Measurements from ENCODE around the gene TGFBR3. TPM values are rescaled to one million over a fixed set of nuclear protein-coding genes. Genes with fewer than 3 reads are reported as not detected.

The TGFBR3 gene
- total RNA-seq, 1 donor, result 32.2 TPM

GRCh38 chr1:91796390-91796654, 89.6 kb downstream of the TGFBR3 start:
- H3K27me3 ChIP-seq (ENCODE audit: insufficient read depth, low read length), result no peaks in the 10 kb centered on the region
- DNase-seq (ENCODE audit: insufficient read length, low spot score, missing footprints), result no peak
- H3K4me1 ChIP-seq (ENCODE audit: insufficient read depth, low read length), result peaks cover 19% of the 10 kb centered on the region
- H3K4me2 ChIP-seq (ENCODE audit: insufficient read depth, low read length), result no peak overlapping the region
- H3K9me3 ChIP-seq (ENCODE audit: low read depth, low read length), result no peaks in the 10 kb centered on the region
- no peak overlapping the region for H3K4me3 ChIP-seq (ENCODE audit: insufficient read depth, low read length)
- H3K79me2 ChIP-seq (ENCODE audit: insufficient read depth, low read length), result no peaks in the 10 kb centered on the region
- H4K20me1 ChIP-seq (ENCODE audit: insufficient read depth, low read length), result no peaks in the 10 kb centered on the region
- H2AFZ ChIP-seq (ENCODE audit: low read length), result no peak overlapping the region
- no peak for TF ChIP-seq CTCF (IDR thresholded peaks at IDR 0.05; ENCODE audit: extremely low read depth, low read depth, low read length)
- no peaks in the 10 kb centered on the region for H3K36me3 ChIP-seq (ENCODE audit: insufficient read depth, low read length)
- peak overlapping the region; percentile 61 for H3K27ac ChIP-seq (ENCODE audit: low read depth, low read length)

GRCh38 chr1:91795591-91796389, 90.2 kb downstream of the TGFBR3 start:
- no peaks in the 10 kb centered on the region for H3K9me3 ChIP-seq (ENCODE audit: low read depth, low read length)
- peaks cover 19% of the 10 kb centered on the region for H3K4me1 ChIP-seq (ENCODE audit: insufficient read depth, low read length)
- no peaks in the 10 kb centered on the region for H3K36me3 ChIP-seq (ENCODE audit: insufficient read depth, low read length)
- H3K4me3 ChIP-seq (ENCODE audit: insufficient read depth, low read length), result peak overlapping the region; percentile 6
- H3K79me2 ChIP-seq (ENCODE audit: insufficient read depth, low read length), result no peaks in the 10 kb centered on the region
- no peaks in the 10 kb centered on the region for H4K20me1 ChIP-seq (ENCODE audit: insufficient read depth, low read length)
- H3K4me2 ChIP-seq (ENCODE audit: insufficient read depth, low read length), result peak overlapping the region; percentile 68
- no peak overlapping the region for H2AFZ ChIP-seq (ENCODE audit: low read length)
- H3K27me3 ChIP-seq (ENCODE audit: insufficient read depth, low read length), result no peaks in the 10 kb centered on the region
- H3K27ac ChIP-seq (ENCODE audit: low read depth, low read length), result peak overlapping the region; percentile 61
- DNase-seq (ENCODE audit: insufficient read length, low spot score, missing footprints), result no peak
- TF ChIP-seq CTCF (IDR thresholded peaks at IDR 0.05; ENCODE audit: extremely low read depth, low read depth, low read length), result no peak

- TF ChIP-seq CTCF (IDR thresholded peaks at IDR 0.05; ENCODE audit: extremely low read depth, low read depth, low read length), result no peak
- no peak overlapping the region for H3K4me2 ChIP-seq (ENCODE audit: insufficient read depth, low read length)
- H3K4me3 ChIP-seq (ENCODE audit: insufficient read depth, low read length), result no peak overlapping the region
- H3K4me1 ChIP-seq (ENCODE audit: insufficient read depth, low read length), result peaks cover 19% of the 10 kb centered on the region
- no peaks in the 10 kb centered on the region for H3K79me2 ChIP-seq (ENCODE audit: insufficient read depth, low read length)
- no peak for DNase-seq (ENCODE audit: insufficient read length, low spot score, missing footprints)
- no peaks in the 10 kb centered on the region for H3K36me3 ChIP-seq (ENCODE audit: insufficient read depth, low read length)
- H3K9me3 ChIP-seq (ENCODE audit: low read depth, low read length), result no peaks in the 10 kb centered on the region
- H4K20me1 ChIP-seq (ENCODE audit: insufficient read depth, low read length), result no peaks in the 10 kb centered on the region
- no peaks in the 10 kb centered on the region for H3K27me3 ChIP-seq (ENCODE audit: insufficient read depth, low read length)
- H2AFZ ChIP-seq (ENCODE audit: low read length), result no peak overlapping the region
- H3K27ac ChIP-seq (ENCODE audit: low read depth, low read length), result no peak overlapping the region
These were observed 92.1 kb downstream of the TGFBR3 start for GRCh38 chr1:91793877-91794276.

- no peak overlapping the region for H3K27ac ChIP-seq (ENCODE audit: low read depth, low read length)
These were observed 92.8 kb downstream of the TGFBR3 start for GRCh38 chr1:91793189-91793588.

More at GRCh38 chr1:91793189-91793588, 92.8 kb downstream of the TGFBR3 start:
- H3K4me3 ChIP-seq (ENCODE audit: insufficient read depth, low read length), result no peak overlapping the region
- H3K4me2 ChIP-seq (ENCODE audit: insufficient read depth, low read length), result no peak overlapping the region
- no peak for TF ChIP-seq CTCF (IDR thresholded peaks at IDR 0.05; ENCODE audit: extremely low read depth, low read depth, low read length)
- no peaks in the 10 kb centered on the region for H3K36me3 ChIP-seq (ENCODE audit: insufficient read depth, low read length)
- H4K20me1 ChIP-seq (ENCODE audit: insufficient read depth, low read length), result no peaks in the 10 kb centered on the region
- no peak for DNase-seq (ENCODE audit: insufficient read length, low spot score, missing footprints)
- H3K79me2 ChIP-seq (ENCODE audit: insufficient read depth, low read length), result no peaks in the 10 kb centered on the region
- H3K4me1 ChIP-seq (ENCODE audit: insufficient read depth, low read length), result peaks cover 19% of the 10 kb centered on the region
- no peaks in the 10 kb centered on the region for H3K27me3 ChIP-seq (ENCODE audit: insufficient read depth, low read length)
- no peaks in the 10 kb centered on the region for H3K9me3 ChIP-seq (ENCODE audit: low read depth, low read length)
- no peak overlapping the region for H2AFZ ChIP-seq (ENCODE audit: low read length)
